HG03025 (cell line): ENCODE measurements around the gene DKK3.

Experiments used
- ATAC-seq: cut with Tn5 transposase; IDR thresholded peaks from one replicate; pipeline ENCODE4 v1.9.1; 2021; ENCODE audit warnings: mild to moderate bottlenecking, moderate library complexity; ENCODE audit not compliant: unreplicated experiment, low FRiP score

The DKK3 gene

DNA sequence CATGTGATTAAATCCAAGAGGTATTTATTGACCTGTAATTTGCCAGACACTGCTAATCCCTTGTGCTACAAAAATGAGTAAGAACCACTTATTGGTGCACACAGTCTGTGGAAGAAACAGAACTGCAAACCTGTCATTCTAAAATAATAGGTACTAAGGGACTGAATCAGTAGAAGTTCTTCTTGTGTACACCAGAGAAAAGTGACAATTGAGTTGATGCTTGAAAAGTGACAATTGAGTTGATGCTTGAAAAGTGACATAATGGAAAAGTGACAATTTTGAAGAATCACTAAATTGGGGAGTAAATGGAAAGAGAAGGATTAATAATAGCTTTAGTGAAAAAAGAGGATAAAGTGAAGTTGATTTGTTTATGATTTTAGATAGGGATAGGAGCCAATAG, 56.4 kb downstream of the DKK3 start:
- ATAC-seq, result no peak

DNA sequence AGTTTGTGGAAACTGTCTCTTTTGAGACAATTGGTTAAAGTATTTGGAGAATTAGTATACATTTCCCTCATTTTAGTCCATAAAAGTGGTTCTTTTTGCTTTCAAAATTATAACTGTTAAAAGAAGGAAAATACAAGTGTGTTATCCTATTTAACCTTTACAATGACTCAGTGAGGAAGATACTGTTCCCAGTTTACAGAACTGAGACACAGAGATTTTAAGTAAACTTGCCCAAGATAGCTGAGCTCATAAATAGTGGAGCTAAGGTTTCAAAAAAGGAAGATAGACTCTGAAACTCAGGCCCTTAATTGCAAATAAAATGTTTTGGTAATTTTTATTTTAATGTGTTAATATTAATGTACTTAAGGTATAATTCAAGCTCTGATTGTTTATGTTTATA, 58.9 kb downstream of the DKK3 start:
- no peak for ATAC-seq

DNA sequence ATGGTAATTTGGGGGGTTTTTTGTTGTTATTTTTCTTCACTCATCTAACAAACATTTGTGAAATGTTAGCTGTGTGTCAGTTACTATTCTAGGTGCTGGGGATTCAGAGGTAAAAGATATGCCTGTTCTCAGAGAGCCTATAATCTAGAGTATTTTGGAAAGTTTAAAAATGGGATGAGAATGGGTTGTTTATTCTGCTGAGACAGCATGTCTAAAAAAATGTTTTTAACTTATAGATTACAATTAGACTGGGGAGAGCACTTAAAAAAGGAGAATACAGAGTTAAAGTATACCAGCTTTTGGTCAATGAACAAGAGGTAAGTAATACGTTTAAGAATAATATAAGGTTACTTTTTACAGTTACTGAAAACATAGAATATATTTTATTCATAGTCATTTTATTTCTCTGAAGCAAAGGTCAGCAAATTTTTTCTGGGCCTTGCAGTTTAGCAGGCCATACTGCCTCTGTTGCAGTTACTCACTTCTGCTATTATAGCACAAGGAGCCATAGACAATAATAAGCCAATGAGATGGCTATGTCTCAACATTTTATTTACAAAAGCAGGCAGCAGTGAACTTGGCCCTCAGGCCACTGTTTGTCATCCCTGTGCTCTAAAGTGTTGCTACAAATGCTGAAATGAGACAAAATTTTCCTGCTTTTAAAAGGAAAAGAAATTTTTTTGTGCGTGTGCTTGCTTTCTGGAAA, 60.0 kb downstream of the DKK3 start:
- no peak for ATAC-seq

DNA sequence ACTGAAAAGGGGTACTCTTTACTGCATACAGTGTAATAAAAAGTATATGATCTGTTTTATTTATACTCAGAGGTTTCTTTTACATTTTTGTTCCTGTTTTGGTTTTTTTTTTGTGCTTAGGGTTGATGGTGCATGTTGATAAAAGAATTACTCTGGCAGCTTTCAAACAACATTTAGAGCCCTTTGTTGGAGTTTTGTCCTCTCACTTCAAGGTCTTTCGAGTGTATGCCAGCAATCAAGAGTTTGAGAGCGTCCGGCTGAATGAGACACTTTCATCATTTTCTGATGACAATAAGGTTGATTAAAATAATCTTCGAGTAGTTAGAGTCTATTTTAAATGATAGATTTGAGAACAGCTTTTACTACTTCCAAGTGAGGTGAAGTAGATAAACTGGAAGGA, 60.6 kb downstream of the DKK3 start:
- ATAC-seq, result no peak

DNA sequence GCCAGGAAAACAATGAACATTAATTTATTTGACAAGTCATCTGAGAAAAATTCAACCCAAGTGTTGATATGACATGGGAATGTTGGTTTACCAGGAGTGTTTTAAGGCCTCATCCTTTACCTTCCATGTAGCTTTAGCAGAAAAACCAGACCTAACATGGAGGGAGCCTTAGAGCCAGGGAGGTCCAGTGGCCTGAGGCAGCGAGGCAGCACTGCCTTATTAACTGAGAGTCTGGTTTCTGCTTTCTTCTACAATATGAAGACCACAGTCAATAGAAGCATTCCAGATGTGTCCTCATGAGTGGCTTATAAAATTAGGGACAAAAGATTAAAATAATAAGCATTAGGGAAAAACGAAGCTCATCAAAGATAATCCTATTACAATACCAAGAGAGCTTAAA, 61.5 kb downstream of the DKK3 start:
- no peak for ATAC-seq

DNA sequence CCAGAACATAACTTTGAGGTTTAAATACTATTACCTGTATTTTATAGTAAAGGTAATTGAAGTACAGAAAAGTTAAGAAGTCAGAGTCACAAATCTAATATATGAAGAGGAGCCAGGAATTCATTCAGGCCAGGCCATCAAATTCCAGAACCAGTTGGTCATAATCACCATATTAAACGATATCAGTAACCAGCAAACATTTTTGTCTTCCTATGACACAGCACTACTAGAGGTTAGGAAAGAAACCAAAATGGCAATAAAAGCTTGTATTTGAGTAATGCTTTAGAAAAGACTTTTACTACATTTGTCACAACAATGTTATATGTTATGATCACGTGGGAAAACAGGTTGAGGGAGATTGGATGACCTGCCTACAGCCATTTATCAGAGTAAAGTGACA, 62.2 kb downstream of the DKK3 start:
- no peak for ATAC-seq

DNA sequence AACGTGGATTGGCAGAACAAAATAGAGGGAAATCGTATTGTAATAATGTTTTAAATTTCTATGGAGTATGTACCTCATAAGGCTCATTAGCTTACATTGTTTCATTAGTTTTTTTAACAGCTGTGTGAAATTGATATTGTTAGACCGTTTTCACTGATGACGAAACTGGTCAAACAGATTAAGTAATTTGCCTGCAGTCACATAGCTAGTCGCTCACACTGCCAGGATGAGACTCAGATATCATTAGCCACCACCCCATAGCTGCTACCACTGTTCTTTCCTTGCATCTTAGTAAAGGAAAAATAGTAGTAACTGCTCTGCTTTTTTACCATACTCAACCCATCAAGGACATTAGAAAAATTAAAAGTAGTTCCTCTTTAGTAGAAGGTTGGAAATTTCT, 64.0 kb downstream of the DKK3 start:
- no peak for ATAC-seq

DNA sequence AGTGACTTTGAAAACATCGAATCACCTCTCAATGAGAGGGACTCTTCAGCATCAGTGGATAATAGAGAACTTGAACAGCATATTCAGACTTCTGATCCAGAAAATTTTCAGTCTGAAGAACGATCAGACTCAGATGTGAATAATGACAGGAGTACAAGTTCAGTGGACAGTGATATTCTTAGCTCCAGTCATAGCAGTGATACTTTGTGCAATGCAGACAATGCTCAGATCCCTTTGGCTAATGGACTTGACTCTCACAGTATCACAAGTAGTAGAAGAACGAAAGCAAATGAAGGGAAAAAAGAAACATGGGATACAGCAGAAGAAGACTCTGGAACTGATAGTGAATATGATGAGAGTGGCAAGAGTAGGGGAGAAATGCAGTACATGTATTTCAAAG, 65.8 kb downstream of the DKK3 start:
- ATAC-seq, result no peak

DNA sequence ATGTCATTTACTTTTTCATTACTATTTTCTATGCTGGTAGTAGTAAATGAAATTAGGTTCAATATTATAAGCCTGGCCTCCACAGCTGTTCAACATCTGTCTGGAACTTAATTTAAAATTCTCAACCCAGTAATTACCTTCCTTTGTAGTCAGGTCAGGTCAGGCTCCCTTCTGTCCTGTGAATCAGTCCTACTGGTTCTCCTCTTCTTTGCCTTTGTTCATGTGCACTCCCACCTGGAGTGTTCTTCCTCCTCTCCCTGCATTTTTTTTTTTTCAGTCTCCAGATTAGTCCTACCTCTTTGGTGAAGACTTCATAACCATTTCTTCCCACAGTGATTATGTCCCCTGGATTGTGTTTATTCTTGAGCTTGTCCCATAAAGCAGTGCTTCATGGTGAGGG, 67.9 kb downstream of the DKK3 start:
- ATAC-seq, result no peak

DNA sequence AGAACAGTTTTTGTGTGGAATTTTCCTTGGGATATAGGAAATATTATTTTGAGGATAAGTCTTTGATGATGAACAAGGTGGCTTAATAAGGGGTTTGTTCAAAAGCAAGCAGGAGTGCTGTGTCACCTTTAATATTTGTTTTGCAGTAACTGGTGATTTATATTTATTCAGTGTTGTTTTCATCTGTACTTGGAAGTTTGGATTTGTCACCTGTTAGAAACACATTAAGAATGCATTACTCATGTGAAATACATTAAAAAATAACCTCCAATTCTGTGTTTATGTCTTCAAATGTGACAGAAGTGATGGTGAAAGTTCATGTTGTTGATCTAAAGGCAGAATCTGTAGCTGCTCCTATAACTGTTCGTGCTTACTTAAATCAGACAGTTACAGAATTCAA, 70.5 kb downstream of the DKK3 start:
- ATAC-seq, result no peak

DNA sequence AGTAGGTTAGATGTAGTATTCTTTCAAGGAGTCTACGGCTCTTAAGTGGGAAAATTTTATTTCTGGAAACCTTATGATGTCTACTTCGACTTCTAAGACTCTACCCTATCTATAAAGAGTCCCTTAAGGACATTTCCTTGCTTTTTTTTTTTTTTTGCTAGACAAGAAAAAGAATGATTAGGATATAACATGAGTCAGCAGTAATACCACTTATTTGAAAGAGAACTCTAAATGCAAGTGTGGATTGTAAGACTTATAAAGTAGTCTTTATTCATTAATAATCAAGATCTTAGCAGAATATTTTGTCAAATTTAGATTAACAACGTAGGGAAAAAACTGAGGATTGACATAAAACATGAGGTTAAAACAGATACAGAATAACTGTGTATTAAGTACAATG, 71.0 kb downstream of the DKK3 start:
- ATAC-seq, result no peak

DNA sequence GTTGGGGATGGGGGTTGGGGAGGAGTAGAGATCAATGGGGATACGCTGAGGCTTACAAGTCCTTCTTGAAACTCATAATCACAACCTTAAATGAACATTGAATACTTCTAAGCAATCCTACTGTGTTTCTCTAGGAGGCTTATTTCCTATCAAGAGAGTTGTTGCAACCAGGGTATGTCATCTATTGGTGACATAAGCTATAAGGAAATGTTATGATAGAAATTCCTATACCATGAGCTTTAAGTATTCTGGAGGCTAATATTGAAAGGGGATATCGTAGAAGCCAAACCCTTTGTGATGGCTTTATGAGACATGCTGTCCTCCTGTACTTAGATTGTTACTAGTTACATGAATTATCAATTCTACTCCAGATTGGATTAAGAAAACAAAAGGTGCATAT, 72.9 kb downstream of the DKK3 start:
- ATAC-seq, result no peak

DNA sequence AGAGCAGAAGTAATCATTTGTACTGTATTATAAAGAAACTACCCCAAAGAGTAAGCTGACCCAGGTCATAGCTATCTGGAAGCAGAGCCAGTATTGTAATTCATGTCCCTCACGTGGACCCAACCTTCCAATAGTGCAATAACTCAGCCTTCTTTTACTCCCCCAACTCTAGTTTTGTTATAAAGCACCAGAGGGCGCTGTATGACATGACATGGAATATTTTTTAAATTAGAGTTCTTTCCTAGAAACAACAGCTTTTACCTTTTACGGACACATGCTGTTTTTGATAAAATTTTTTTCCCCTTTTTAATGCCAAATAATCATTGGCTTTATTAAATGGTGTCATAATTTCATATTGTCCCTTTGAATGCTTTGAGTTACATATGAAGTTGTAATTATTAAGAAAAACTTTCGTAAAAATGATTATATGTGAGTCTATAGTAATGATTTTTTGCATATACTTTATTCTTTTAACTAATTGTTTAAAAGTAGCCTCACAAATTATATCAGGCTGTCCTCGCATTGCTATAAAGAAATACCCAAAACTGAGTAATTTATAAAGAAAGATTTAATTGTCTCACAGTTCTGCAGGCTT, 76.9 kb downstream of the DKK3 start:
- no peak for ATAC-seq

DNA sequence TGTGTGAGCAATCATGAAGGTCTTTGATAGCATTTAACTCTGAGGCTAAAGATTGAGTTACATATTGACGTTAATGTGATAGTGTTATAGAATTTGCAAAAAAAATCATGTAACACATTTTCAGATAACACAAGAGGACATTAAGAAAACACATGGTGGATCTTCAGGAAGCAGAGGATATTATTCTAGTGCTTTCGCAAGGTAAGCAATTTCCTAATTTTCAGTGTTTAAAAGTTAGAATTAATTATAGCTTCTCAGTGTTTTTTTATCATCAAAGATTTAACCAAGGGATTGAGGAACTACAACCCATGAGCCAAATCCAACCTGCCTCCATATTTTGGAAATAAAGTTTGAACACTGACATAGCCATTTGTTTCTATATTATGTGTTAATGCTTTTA, 78.5 kb downstream of the DKK3 start:
- no peak for ATAC-seq

DNA sequence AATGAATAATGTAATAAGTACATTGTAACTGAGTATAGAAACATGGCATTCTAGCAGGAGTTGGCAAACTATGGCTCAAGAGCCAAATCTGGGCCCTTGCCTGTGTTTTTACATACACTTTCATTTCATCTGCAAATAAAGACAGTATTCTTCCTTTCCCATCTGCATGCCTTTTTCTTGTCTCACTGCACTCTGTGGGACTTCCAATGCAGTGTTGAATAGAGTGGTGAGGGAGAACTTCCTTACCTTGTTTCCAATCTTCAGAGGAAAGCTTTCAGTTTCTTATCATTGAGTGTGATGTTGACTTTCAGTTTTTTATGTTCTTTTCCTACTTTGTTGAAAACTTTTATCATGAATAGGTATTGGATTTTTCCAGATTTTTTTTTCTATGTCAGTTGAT, 84.6 kb downstream of the DKK3 start:
- ATAC-seq, result no peak

DNA sequence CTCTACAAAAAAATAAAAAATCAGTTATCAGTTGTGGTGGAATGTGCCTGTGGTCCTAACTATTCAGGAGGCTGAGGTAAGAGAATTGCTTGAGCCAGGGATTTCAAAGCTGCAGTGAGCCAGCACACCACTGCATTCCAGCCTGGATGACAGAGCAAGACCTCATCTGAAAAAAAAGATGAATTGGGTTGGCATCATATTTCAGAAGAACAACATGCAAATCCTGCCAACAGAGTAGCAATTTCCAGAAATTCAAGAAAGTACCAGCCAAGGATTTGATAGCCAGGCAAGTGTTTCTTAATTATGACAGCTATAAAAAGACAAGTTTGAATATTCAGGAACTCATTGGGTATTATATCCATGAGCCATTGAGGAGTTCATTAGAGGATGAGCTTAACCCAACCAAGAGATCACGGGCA, 91.4 kb downstream of the DKK3 start:
- no peak for ATAC-seq

DNA sequence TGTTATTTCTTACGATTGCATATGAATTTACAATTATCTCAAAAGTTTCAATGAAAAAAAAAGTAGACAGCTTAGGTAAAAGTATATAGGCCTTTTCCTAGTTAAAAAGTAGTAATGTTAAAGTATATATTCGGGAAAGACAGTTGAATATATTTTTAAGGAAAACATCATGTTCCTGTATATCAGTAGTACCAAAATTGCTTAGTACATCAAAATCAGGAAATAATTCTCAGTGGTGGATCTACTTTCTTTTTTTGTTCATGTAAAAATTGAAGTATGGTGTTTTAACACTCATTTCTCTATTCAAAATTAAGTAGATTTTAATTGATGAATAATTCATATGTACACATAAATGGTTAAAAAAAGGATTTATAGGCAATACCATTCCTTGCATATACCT, 92.8 kb downstream of the DKK3 start:
- ATAC-seq, result no peak

DNA sequence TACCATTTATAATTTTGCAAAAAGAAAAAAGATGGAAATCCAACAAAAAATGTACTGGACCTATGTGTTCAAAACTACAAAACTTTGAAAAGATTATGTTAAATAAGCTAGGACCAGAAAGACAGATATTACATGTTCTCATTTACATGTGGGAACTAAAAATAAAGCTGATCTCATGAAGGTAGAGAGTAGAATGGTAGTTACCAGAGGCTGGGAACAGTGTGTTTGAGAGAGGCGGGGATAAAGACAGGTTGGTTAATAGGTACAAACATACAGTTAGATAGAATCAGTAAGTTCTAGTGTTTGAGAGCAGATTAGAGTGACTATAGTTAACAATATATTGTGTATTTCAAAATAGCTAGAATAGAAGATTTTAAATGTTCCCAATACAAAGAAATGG, 95.0 kb downstream of the DKK3 start:
- no peak for ATAC-seq
